Neural crest cell (in vitro differentiated cells): Measurements from ENCODE around the gene TPI1. TPM values are rescaled to one million over a fixed set of nuclear protein-coding genes. Genes with fewer than 3 reads are reported as not detected.
"Not testable (repeated sequence)": the region's sequence is repeated elsewhere in the genome, so short reads cannot be mapped to it uniquely, and the experiment has no call there.

Source experiments
- DNase-seq: peaks from one replicate; pipeline ENCODE4 v3.0.0; 2021; ENCODE audit warnings: low read depth, mixed read lengths, low spot score
- H3K27ac Mint-ChIP-seq: one replicate; pipeline ENCODE4 v1.8.0; 2021; ENCODE audit warnings: mild to moderate bottlenecking, mixed read lengths; ENCODE audit not compliant: unreplicated experiment
- H3K27me3 Mint-ChIP-seq: 2 replicates; pipeline ENCODE4 v1.8.0; 2021; ENCODE audit warnings: low read depth, mild to moderate bottlenecking, mixed read lengths
- H3K36me3 Mint-ChIP-seq: 2 replicates; pipeline ENCODE4 v1.8.0; 2021; ENCODE audit warnings: low read depth, mild to moderate bottlenecking, mixed read lengths
- H3K4me1 Mint-ChIP-seq: 2 replicates; pipeline ENCODE4 v1.8.0; 2021; ENCODE audit warnings: mixed read lengths
- H3K4me3 Mint-ChIP-seq: one replicate; pipeline ENCODE4 v1.8.0; 2021; ENCODE audit warnings: mild to moderate bottlenecking, mixed read lengths
- H3K9me3 Mint-ChIP-seq: 2 replicates; pipeline ENCODE4 v1.8.0; 2021; ENCODE audit warnings: mixed read lengths
- CTCF ChIP-seq: fragments of 200-600 bp; sonication (generic); conservative IDR thresholded peaks from 2 replicates; pipeline ENCODE4 v1.5.0; 2021; ENCODE audit warnings: antibody characterized with exemption, mild to moderate bottlenecking
- total RNA-seq: library from RNA; stranded (reverse); gene quantifications from 2 replicates; pipeline ENCODE4 v1.2.1, GENCODE V29; 2021

Gene TPI1
- total RNA-seq, 1 donor from 2014 or later, result 685 TPM

- H3K9me3 Mint-ChIP-seq, result no peaks in the 10 kb centered on the region
- DNase-seq, result peak; percentile 85
- peaks cover 30% of the 10 kb centered on the region for H3K36me3 Mint-ChIP-seq
- H3K27me3 Mint-ChIP-seq, result peaks cover 15% of the 10 kb centered on the region
- peak overlapping the region; percentile 68 for H3K27ac Mint-ChIP-seq
- TF ChIP-seq CTCF, result peak; percentile 99
- H3K4me3 Mint-ChIP-seq, result peak overlapping the region; percentile 97
- H3K4me1 Mint-ChIP-seq, result peaks cover 52% of the 10 kb centered on the region
Measured at GRCh38 chr12:6869049-6870021, 2.0 kb downstream of the TPI1 start.

- Mint-ChIP-seq H3K4me3 (peak overlapping the region; percentile 97), H3K4me1 (peaks cover 52% of the 10 kb centered on the region), H3K36me3 (peaks cover 24% of the 10 kb centered on the region), H3K27me3 (peaks cover 15% of the 10 kb centered on the region)
- H3K27ac Mint-ChIP-seq, H3K9me3 Mint-ChIP-seq, DNase-seq: not testable (repeated sequence)
Measured at GRCh38 chr12:6870304-6870703, 3.0 kb downstream of the TPI1 start.

GRCh38 chr12:6871052-6871957 is 4.0 kb downstream of the TPI1 start:
- peaks cover 15% of the 10 kb centered on the region for H3K27me3 Mint-ChIP-seq
- TF ChIP-seq CTCF, result no peak
- H3K27ac Mint-ChIP-seq, result no peak overlapping the region
- no peak for DNase-seq
- no peaks in the 10 kb centered on the region for H3K9me3 Mint-ChIP-seq
- peak overlapping the region; percentile 97 for H3K4me3 Mint-ChIP-seq
- H3K36me3 Mint-ChIP-seq, result peaks cover 21% of the 10 kb centered on the region
- peaks cover 52% of the 10 kb centered on the region for H3K4me1 Mint-ChIP-seq

GRCh38 chr12:6872073-6873048 is 5.0 kb downstream of the TPI1 start:
- peak overlapping the region; percentile 50 for H3K27ac Mint-ChIP-seq
- H3K36me3 Mint-ChIP-seq, result peaks cover 25% of the 10 kb centered on the region
- peaks cover 46% of the 10 kb centered on the region for H3K4me1 Mint-ChIP-seq
- DNase-seq, result peak; percentile 96
- H3K27me3 Mint-ChIP-seq, result peaks cover 15% of the 10 kb centered on the region
- peak; percentile 100 for TF ChIP-seq CTCF
- H3K9me3 Mint-ChIP-seq, result no peaks in the 10 kb centered on the region
- peak overlapping the region; percentile 97 for H3K4me3 Mint-ChIP-seq

- Mint-ChIP-seq H3K36me3 (peaks cover 26% of the 10 kb centered on the region), H3K4me1 (peaks cover 42% of the 10 kb centered on the region), H3K27me3 (peaks cover 15% of the 10 kb centered on the region), H3K4me3 (peak within 1 kb of the TSS; percentile 97), H3K27ac (peak within 1 kb of the TSS; percentile 50), H3K9me3 (no peaks in the 10 kb centered on the region)
- no peak for TF ChIP-seq CTCF
- DNase-seq, result peak; percentile 100
Measured at GRCh38 chr12:6873094-6874014, 6.0 kb downstream of the TPI1 start, which contains the start of gene SPSB2. SPSB2 (minus strand) TSS chr12:6873303; CDS start chr12:6872901, 402 bp downstream.

GRCh38 chr12:6874015-6874368 is 6.7 kb downstream of the TPI1 start:
- Mint-ChIP-seq H3K4me3 (peak overlapping the region; percentile 97), H3K4me1 (peaks cover 36% of the 10 kb centered on the region), H3K36me3 (peaks cover 22% of the 10 kb centered on the region)
- H3K27me3 Mint-ChIP-seq, DNase-seq, H3K27ac Mint-ChIP-seq, H3K9me3 Mint-ChIP-seq: not testable (repeated sequence)

GRCh38 chr12:6879824-6880223 is 12.5 kb downstream of the TPI1 start:
- not testable (repeated sequence) for H3K9me3 Mint-ChIP-seq, H3K27ac Mint-ChIP-seq, DNase-seq, H3K36me3 Mint-ChIP-seq, H3K27me3 Mint-ChIP-seq, H3K4me3 Mint-ChIP-seq, H3K4me1 Mint-ChIP-seq
